Activated CD4-positive, alpha-beta T cell treated with anti-CD3 and anti-CD28 coated beads, Interleukin-10, Interleukin-2, amounts not matched to agents 100 ng/mL and 50 ng/mL, durations not matched to agents 16 hours and 8 hours (primary cell): ENCODE measurements around the gene PI4K2A.
A peak's percentile ranks its signal among the peaks of the same experiment; 100 is the strongest.

Experiments used
- DNase-seq: peaks from one replicate; pipeline ENCODE4 v3.0.0-alpha.2; 2020

The PI4K2A gene

GRCh38 chr10:97640174-97640867 is at the start of gene PI4K2A:
Gene PI4K2A (plus strand): TSS chr10:97640671. CDS start chr10:97640743, 72 bp downstream.
- peak; percentile 100 for DNase-seq

- no peak for DNase-seq
Observed at GRCh38 chr10:97590748-97591495, 49.5 kb upstream of the PI4K2A start.

- no peak for DNase-seq
Observed at GRCh38 chr10:97593421-97593820, 47.0 kb upstream of the PI4K2A start.

GRCh38 chr10:97596101-97597082 is 44.1 kb upstream of the PI4K2A start:
- DNase-seq, result no peak

GRCh38 chr10:97597778-97598177 is 42.7 kb upstream of the PI4K2A start:
- no peak for DNase-seq

- DNase-seq, result no peak
Observed at GRCh38 chr10:97598407-97599271, 41.8 kb upstream of the PI4K2A start.

GRCh38 chr10:97599272-97599619 is 41.2 kb upstream of the PI4K2A start:
- DNase-seq, result no peak

GRCh38 chr10:97600616-97601015 is 39.9 kb upstream of the PI4K2A start:
- DNase-seq, result no peak

- no peak for DNase-seq
Observed at GRCh38 chr10:97601268-97602215, 38.9 kb upstream of the PI4K2A start.

GRCh38 chr10:97607095-97607636 is 33.3 kb upstream of the PI4K2A start:
- no peak for DNase-seq

- no peak for DNase-seq
Observed at GRCh38 chr10:97608991-97609561, 31.4 kb upstream of the PI4K2A start.

- no peak for DNase-seq
Observed at GRCh38 chr10:97611473-97611872, 29.0 kb upstream of the PI4K2A start.

- DNase-seq, result no peak
Observed at GRCh38 chr10:97612386-97612785, 28.1 kb upstream of the PI4K2A start.

- DNase-seq, result no peak
Observed at GRCh38 chr10:97618285-97618684, 22.2 kb upstream of the PI4K2A start.

- DNase-seq, result no peak
Observed at GRCh38 chr10:97618733-97619132, 21.7 kb upstream of the PI4K2A start.

- no peak for DNase-seq
Observed at GRCh38 chr10:97623277-97623676, 17.2 kb upstream of the PI4K2A start.

GRCh38 chr10:97627731-97628130 is 12.7 kb upstream of the PI4K2A start:
- DNase-seq, result no peak

- DNase-seq, result no peak
Observed at GRCh38 chr10:97628228-97628627, 12.2 kb upstream of the PI4K2A start.

GRCh38 chr10:97629289-97629688 is 11.2 kb upstream of the PI4K2A start:
- DNase-seq, result no peak

GRCh38 chr10:97631098-97631497 is 9.4 kb upstream of the PI4K2A start:
- DNase-seq, result no peak
